Right kidney (tissue), 1 donor: ENCODE data around the gene RXRA.

Source experiments
- DNase-seq: peaks from one replicate; pipeline ENCODE4 v3.0.0-alpha.2; 2016

The RXRA gene

DNA sequence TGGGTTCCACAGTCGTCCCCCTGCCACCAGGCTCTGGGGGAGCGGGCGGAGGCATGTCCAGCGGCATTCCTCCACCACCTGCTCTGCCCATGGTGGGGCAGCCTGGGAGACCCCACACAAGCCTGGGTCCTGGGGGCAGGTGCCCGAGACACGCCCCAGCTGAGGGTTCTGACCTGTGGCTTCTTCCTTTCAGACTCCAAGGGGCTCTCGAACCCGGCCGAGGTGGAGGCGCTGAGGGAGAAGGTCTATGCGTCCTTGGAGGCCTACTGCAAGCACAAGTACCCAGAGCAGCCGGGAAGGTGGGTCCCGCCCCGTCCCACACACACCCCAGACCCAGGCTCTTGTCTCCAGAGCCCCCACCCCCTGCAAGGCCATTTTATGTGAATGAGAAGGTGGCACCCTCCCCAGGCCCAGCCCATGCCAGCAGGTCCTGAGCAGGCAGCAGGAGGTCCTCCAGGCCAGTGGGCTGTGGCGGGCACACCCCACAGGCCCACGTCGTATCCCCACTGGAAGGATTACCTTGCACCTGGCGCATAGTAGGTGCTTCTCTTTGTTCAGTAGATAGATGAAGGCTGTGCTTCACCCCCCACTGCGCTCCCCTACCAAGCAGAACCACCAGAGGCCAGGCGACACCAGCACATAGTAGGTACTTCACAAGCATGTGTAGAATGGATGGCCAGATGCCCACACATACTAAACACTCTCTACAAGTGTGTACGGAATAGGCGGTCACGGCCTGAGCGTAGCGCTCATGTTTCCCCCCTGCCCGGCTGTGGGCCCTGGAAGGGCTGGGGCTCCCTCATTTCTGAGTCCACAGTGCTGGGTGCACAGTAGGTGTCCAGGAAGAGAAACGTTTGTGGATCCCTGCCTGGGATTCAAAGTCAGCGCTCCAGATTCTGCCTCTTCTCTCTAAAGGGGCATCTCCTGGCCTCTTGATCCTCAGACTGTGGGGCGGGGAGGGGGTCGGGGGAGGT, 107.9 kb downstream of the RXRA start:
- DNase-seq = no peak

DNA sequence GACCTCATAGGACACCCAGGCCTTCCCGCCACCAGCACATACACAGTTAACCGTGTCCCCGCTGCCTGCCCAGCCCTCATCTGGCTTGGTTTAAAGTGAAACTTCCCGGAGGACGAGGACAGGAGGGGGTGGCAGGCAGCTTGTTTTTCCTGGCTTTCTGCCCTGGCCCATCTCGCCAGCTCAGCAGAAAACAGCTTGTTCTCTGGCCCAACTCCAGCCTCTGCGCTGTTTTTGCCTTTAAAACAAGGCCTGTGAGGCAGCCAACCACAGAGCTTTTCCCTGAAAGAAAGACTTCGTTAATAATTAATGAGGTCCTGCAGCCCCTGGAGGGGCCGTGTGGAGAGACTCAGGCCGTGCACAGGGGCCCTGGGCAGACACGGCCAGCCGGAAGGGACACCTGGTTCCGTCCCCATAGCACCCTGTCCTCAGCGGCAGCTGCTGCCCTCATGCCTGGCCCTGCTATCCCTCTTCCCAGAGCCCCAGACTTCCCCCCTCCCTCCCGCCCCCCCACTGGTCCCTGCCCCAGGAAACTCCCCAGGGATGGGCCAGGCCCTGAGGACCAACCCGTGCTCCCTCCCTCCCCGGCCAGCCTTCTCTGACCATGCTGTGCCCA, 108.7 kb downstream of the RXRA start:
- DNase-seq = peak; percentile 81

- peak; percentile 61 for DNase-seq
These were observed 109.5 kb downstream of the RXRA start for GRCh38 chr9:134435550-134436378.

DNA sequence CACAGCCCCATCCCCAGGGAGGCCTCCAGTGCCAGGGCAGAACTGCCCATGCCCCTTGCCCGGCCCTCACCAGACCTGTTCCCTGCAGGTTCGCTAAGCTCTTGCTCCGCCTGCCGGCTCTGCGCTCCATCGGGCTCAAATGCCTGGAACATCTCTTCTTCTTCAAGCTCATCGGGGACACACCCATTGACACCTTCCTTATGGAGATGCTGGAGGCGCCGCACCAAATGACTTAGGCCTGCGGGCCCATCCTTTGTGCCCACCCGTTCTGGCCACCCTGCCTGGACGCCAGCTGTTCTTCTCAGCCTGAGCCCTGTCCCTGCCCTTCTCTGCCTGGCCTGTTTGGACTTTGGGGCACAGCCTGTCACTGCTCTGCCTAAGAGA, 110.1 kb downstream of the RXRA start:
- DNase-seq = no peak

GRCh38 chr9:134436911-134437310, 110.7 kb downstream of the RXRA start:
- DNase-seq = no peak

DNA sequence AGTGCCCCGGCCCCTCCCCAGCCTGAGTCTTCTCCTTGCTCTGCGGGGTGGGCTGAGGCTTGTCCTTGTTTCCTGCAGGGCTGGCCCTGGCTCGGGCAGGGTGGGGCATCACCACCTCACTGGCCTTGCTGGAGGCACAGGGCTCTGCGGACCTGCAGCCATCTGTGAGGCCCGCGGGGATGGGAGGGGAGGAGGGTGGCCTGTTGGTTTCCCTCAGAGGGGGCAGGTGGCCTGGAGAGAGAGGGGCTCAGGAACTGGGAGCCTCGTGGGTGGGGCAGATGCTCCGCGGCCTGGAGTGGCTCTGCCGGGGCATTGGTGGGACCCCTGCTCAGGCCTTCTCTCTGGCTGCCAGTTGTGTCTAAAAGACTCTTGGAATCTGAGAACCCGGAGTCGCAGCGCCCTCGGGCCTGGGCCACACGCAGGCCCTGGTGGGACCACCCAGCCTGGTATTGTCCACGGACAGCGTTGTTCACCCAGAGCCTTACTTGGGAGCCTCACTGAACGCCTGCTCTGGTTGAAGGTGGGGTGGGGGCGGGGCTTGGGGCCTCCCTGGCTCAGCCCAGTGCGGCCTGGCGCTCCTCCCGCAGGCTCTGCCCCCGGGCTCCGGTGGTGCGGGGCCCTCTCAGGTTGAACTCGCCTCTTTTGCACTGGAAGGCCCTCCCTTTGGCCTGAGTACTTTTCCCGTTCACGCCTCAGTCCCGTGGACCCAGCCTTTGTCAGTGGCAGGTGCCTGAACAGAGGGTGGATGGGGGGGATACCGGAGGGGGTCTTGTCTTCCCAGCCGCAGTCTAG, 111.3 kb downstream of the RXRA start:
- DNase-seq = no peak

- no peak for DNase-seq
These were observed 112.0 kb downstream of the RXRA start for GRCh38 chr9:134438195-134438788.

GRCh38 chr9:134439368-134439784, 113.1 kb downstream of the RXRA start:
- no peak for DNase-seq

GRCh38 chr9:134440636-134441226, 114.5 kb downstream of the RXRA start:
- no peak for DNase-seq

DNA sequence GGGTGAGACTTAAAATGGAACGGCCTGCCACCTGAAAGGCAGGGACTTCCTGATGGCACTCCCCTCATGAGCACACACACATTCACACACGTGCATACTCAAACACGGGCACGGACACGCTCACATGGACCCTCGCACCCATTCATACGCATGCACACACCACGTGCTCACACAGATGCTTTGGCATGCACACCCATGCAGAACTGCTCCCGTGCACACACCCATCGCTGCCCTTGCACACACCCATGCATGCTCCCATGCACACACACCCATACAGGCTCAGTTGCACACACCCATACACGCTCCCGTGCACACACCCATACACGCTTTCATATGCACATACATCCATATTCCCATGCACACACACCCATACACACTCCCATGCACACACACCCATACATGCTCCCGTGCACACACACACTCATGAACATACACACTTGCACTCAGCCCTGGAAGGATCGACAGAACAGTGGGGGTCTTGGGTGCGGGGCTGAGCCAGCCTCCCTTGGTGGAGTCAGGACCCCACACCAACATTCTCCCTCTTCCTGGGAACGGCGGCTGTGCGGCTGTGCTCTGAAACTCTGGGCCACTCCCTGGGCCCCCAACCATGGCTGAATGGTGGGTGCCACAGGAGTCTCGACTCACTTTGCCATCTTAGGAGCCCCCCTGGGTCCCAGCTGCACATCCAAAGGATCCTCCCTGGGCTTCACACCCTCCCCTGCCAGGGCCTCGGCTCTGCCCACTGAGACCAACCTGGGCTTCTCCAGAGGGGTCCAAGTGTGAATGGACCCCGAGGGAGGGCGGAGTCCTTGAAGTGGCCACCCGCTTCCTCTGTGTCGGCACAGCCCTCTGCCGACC, 115.2 kb downstream of the RXRA start:
- DNase-seq = no peak

DNA sequence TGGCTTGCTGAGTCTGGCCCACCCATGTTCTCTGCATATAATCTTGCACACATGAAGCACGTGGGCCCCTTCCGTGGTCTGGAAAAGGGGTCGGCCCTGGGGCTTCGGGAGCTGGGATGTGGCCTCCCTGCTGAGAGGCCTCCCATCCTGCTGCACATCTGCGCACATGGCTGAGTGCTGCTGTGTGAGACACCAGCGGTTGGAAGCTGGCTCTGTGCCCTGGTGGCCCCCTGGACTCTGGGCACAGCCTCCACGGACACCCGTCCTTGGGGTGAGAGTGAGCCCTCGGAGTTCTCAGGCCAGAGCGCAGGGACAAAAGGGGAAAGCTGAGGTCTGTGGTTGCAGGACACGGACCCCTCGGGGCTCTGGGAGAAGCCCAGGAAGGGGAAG, 115.8 kb downstream of the RXRA start:
- no peak for DNase-seq

DNA sequence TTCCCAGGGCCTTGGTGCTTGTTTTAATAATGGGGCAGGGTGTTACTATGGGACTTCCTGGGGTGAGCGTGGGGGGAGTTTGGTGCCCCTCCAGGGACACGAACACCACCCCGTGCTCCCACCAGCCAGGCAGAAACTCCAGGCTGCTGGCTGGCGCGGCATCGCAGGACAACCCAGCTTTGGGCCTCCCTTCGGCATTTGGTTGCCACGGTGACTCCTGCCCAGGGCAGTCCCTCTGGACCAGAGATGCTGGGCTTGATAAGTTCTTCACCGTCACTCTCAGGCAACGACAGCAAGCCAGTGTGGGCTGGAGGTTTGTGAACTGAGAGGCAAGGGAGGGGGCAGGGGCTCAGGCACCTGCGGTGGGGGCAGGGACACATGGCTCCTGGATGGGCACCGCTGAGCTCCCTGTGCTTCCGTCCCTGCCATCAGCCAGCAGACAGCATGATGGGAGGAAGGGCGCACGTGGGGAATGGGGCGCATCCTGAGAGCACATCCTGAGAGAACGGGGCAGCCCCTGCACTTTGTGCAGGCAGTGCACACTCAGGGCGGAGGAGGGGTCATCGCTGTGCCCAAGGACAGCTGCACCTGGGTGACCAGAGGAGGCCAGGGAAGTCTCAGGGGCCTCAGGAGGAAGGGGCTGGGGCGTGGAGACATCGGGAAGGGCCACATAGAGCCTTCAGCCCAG, 116.4 kb downstream of the RXRA start:
- no peak for DNase-seq

DNA sequence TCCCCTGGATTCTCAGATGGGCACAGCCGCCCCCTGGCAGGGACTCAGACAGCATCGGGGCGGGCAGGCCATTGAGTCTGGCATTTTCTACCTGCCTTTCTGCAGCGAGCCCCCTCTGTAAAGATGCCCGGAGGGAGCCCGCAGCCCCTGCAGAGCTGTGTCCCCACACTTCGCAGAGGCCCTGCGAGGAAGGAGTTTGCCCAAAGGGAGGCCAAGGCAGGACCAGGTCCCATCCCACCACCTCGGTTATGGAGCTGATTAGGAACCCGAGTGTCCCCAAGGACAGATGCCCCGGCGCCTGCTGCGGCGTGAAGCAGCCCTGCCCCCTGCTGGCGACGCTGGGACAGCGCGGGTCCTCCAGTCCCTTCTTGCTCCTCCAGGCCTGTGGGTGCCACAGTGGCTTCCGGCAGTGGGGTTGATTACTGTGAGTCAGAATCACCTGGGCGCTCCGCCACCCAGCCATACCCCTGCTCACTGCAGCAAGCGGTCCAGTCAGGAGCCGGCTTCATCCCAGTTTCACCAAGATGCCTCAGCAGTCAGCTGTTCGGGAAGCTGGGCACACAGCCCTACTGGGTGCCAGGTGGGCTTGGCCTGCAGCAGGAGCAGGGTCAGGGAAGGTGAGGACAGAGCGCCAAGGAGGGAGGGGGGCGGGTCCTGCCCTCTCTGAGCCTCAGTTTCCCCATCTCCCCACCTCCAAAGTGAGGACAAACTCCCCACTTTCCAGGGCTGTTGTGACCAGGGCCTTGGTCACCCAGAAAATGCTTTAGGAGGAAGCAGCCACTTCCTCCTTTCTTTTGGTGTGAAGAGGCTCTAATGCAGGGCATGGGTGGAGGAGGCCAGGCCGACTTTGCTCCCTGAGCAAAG, 117.2 kb downstream of the RXRA start:
- DNase-seq = peak; percentile 72

- no peak for DNase-seq
These were observed 117.7 kb downstream of the RXRA start for GRCh38 chr9:134444038-134444315.

GRCh38 chr9:134445000-134445399, 118.7 kb downstream of the RXRA start:
- no peak for DNase-seq

DNA sequence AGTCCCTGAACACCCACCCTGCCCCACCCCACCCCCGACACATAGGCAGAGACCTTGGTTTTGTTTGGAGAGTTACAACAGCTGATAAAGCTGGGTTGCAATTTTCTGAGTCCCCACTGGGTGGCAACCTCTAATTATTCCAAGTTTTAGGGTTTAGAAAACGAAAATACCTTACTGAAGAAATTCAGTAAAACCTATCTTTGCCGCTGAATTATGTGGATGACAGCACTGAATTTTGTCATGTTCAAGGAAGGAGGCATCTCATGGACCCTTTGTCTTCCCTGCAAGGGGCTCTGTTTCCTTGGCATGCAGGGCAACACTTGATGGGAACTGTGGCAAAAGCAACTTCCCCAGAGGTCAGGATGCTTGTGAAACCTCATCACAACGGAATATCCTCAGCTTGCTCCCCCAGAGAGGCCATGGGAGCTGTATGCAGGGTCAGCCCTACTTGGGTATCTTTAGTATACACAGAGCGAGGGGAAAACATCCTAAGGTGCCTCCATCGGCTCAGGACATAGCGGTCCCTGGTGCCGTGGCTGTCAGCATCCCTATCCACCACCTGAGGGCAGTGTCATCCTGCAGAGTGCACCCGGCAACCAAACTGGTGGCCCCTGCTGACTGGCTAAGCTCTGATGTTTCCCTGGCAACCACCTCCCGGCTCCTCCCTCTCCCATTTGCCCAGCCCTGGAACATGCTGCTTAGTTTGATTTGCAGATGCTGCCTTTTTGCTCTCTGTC, 123.1 kb downstream of the RXRA start:
- DNase-seq = no peak

GRCh38 chr9:134451700-134452458, 125.6 kb downstream of the RXRA start:
- no peak for DNase-seq
